Activated gamma-delta T cell treated with anti-CD3 and anti-CD28 coated beads, Interleukin-2, amount 50 U/mL, for 16 hours (primary cell): ENCODE data around the gene MAPK4.

Experiments used
- DNase-seq: peaks from one replicate; pipeline ENCODE4 v3.0.0-alpha.2; 2020; ENCODE audit warnings: low read depth

MAPK4 gene

DNA sequence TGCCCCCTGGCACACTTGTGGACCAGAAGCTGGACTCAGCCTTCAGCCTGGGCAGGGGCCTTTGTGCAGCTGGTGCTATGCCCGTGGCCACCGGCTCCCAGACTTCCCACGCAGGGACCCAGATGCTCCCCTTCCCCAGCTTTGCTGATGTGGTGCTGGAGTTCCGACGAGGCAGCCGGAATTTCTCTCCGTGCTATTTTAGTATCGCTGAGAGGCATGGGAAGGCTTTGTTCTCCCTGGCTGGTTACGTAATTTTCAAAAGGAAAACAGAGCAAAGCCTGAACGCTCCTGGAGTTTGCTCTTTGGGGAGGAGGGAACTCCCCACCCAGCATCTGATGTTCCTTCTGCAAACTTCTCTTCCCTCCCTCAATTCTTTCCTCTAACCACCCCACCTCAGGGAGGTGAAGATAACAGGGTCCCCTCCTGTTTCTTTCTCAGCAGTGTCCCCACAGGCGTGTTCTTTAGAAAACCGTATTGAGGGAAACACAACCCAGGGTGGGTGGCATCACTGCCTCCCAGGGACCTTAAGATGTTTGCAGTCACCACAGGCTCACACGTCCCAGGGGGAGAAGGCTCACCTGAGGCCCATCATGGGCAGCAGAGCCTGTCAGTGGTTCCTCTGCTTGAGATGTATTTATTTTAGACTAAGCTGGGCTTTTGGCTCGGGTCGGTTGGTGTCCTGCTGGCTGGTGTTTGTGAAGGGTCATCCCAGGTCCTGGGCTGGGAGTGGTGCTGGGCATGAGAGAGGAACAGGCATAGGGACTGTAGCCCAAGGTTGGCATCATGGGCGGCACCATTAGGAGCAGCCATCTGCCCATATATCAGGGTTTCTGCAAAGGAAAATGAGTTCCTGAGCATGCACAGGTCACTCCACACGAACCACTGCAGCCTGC, 95.0 kb downstream of the MAPK4 start:
- no peak for DNase-seq

DNA sequence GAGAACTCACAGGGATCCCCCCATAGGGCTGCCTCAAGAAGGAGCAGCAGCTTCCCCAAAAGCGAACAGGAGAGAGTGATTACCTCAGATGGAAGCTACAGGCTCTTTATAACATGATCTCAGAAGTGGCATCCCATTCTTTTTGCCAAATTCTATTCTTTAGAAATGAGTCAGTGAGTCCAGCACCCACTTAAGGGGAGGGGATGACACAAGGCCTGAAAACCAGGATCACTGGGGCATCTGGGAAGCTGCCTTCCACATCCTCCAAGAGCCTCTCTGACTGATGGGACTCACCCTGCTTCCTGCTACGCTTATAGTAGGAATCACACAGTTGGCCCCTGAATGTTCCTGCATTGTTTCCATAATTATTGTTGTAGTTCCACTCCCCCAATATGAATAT, 96.5 kb downstream of the MAPK4 start:
- no peak for DNase-seq

DNA sequence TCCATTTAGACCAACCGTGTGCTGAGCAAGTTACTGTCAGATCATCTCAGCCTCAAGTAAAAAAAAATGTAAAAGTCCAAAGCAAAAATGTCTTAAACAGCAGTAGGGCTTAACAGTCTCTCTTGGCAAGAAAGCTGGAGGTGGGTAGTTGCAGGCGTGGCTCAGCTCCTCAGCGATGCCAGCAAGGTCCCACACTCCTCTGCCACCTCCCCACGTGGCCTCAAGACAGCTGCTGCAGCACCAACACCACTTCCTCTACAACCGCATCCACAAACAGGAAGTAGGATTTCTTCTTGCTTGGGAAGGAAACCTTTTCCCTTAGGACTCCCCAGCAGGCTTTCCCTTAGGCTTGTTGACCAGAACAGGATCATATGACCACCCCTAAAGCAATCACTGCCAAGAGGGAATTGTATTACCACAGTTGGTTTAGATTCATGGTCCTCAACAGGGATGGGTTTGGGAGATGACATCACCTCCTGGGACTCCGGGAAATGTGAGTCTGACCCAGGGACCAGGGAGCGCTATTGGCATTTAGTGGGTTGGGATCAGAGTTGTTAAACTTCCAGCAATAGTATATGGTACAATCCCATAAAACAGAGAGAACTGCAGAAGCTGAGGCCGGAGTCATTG, 97.1 kb downstream of the MAPK4 start:
- DNase-seq, result no peak

DNA sequence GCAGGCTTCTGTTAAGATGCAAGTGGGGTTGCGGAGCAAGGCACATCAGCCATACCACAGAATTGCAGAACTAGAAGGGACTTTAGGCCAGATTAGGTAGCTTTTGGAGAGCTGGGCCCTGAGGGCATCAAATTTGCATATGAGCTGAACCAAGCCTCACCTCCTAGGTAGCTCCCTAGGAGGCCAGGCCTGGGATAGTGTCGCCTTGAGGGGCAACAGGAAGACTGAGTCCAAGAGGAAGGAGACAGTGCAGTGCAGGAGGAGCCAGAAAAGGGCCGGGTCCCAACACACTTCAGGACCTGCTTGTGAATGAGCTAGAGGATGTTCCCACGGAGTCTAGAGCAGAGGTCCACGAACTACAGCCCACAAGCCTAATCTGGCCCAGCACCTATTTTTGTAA, 98.7 kb downstream of the MAPK4 start:
- DNase-seq, result no peak

DNA sequence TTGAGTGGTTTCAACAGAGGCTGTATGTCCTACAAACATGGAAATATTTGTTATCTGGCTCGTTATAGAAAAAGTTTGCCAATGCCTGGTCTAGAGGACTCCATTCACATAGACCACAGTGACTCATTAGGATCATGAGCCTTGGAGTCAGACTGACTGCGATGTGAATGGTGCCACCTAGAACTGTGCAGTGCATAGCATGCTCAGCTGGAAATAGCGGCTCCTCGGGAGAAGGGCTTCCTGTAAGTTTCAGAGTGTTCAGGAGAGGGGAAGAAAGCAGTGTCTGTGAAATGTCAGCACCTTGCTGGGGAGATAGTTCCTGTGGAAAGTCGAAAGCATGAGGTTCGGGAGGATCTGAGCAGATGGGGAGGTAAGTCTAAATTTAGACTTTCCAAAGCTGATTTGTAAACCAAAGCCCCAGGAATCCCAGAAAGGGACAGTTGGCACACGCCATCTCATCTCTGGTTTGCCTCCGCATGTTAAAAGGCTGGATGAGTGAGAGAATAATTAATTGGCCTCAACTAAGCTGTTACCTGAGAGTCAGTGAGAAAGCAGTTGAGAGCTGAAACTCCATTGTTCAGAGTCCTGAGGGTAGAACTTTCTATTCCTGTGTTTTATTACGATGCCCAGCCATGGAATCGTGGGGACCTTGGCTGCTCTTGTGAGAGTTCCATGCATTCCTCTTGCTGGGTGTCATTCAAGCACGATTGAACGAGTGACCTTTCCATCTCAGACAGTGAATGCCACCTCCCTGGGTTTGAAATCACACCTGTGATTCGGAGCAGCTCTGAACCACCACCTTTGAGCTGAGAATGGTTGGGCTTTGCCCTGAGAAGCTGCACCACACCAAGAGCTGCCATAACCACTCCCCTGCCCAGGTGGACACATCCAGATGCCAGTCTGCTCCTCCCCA, 99.5 kb downstream of the MAPK4 start:
- DNase-seq, result no peak

DNA sequence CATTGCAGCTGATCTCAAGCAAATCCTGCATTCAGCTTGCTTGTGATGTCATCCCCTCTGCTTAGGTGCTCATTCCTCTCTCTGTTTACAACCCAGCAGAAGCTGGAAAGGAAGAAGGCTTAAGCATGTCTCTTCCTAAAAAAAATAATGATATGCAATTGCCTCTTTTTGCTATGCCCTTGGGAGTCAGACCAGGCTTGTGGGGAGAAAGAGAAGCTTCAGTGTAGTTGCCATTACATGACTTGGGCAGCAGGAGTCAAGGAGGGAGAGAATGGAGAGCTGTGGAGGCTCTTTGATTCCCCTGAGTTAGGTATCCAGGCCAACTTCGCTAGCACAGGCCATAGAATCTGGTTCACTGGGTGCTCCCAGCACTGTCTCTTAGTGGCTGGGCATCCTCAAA, 101.1 kb downstream of the MAPK4 start:
- DNase-seq, result no peak

DNA sequence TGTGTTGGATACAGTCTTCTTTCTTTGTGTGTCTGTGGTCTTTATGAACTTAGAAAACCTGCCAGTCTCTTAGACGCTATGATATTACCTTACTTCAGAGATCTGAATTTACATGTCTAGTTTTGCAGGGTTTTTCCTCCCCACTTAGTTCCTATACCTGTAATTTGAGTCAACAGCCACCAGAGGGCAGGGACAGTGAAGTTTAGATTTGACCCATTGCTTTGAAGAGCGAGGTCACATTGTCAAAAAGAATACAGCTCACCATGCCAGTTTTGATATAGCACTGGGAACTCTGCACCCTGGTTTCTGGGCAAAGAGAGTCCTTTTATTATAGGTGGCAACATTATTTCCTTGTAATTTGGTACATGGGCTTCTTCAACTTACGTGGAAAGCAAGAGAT, 102.3 kb downstream of the MAPK4 start:
- DNase-seq, result no peak

DNA sequence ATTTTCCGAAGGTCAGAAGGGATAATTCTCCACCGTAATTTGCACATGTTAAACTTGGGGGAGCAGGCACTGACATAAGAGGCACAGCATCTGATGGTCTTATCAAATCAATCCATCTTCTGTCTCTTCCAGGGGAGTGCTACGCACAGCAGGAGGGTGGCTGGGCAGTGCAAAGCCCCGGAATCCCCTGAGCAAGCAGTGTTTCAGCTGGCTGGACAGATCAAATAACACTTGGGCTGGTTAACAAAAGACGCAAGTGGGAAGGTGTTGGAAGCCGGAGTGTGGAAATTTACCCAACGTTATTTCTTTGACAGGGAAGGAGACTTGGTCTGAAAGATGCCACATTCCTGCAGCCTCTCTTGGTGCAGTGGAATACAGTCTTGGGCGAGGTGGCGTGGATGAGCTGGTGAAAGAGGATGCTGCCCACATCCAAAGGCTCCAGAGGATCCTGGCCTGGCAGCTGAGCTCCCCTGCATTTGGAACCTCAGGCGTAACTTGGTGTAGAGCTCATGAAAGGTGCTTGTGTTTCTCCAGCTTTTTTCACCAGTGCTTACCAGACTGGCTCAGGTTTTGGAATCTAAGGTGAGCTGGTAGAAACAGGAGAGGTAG, 103.0 kb downstream of the MAPK4 start:
- DNase-seq, result no peak

DNA sequence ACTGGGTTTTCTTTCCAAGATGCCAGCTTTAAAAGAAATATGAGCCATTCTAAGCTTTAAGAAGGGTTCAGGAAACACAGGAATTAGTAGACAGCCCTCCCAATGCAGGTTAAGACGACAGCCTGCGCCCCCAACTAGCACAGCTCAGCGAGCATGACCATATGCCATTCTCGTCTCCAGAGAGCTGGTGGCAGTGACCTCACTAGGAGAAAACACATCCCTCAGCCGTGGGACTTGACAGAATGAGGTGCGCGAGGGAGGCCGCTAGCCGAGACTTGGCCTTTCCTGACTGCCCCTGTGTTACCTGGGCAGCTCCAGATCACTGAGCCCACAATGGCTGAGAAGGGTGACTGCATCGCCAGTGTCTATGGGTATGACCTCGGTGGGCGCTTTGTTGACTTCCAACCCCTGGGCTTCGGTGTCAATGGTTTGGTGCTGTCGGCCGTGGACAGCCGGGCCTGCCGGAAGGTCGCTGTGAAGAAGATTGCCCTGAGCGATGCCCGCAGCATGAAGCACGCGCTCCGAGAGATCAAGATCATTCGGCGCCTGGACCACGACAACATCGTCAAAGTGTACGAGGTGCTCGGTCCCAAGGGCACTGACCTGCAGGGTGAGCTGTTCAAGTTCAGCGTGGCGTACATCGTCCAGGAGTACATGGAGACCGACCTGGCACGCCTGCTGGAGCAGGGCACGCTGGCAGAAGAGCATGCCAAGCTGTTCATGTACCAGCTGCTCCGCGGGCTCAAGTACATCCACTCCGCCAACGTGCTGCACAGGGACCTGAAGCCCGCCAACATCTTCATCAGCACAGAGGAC, 103.9 kb downstream of the MAPK4 start:
- no peak for DNase-seq

DNA sequence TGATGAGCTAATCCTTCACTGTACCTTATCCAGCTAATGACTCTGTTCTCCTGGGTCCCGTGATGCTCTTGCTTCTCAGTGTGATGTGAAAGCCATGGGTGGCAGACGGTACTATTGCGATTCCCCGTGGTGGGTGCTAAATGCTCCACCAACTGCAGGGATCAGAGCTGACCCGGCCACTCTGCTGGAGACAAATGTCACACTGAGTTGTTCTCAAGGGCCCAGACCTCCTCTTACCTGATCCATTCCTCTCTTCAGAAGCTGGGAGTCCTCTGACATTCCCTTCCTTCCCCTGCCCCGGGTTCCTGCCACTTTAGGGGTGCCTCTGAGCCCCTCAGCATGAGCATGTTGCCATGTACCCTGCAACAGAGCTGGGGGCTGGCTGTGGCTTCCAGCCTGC, 105.1 kb downstream of the MAPK4 start:
- DNase-seq, result no peak

DNA sequence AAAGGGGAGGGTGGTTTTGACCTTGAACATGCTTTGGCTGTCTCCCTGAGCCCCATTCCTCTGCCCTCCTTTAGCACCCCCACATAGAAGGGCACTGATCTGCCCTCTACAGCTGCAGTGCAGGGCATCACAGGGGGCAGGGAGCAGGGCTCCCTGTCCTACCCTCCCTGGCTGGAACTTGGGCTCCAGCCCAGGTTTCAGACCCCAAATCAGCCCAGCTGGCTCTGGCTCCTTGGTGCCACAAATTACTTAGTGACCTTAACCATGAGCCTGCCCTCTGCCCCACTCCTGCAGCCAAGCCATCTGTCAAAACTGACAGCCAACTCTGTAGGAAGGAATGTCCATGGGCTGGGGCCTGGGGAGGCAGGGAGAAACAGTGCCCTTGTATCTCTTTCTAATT, 105.6 kb downstream of the MAPK4 start:
- DNase-seq, result no peak

DNA sequence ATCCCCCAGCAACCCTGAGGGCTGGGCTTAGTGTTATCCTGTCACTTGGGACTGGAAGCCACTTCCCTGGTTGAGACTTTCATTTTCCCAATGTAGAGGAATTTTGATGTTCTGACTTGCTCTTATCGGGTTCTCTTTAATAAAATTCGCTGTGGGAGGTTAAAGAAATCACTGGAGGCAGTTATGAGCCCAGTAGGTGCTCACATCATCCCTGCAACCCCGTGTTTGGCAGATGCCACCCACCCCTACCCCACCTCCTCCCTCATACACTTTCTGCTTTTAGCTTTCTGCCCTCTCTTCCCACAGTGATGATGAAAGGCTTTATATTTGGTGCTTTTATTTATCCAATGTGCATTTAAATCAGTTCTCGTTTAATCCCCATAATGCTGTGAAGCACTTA, 106.6 kb downstream of the MAPK4 start:
- DNase-seq, result no peak

DNA sequence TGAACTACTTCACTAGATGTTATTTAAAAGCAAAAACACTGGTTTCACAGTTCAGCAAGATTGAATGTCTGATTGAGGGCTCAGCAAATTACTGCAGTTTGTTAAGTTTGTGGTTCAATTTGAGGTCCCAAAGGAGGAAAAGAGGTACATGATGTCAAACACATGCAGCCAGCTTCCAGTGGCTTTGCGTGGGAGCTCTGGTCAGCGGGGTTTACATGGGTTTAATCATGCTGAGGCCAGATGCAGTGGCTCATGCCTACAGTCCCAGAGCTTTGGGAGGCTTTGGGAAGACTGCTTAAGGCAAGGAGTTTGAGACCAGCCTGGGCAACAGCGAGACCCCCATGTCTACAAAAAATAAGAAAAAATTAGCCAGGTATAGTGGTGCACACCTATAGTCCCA, 111.5 kb downstream of the MAPK4 start:
- DNase-seq, result no peak

DNA sequence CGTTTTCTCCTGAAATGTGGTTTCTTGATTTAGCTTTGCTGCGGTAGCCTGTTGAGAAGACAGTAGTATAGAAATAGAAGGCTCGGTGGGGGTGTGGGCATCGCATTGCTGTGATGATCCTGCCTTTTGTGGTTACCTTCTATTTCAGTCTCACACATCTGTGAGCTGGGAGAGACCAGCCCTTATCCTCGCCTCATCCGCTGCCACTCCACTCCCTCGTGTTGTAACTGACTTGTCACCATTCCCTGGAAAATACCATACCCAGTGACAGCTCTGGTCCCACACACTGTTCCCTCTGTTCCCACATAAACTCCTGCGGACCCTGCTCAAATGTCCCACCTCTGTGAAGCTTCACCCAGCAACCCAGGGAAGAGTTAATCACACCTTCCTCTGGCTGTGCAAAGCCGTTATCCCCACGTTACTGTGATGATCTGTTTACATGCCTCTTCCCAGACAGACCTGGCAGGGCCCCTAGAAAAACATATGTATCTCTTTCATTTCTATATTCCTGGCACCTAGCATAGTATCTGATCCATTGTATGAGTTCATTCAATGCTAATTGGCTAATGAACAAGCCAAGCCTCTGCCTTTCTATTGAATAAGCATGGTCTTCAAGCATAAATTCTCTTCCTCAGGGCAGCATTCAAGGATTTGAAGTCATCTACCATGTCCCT, 114.6 kb downstream of the MAPK4 start:
- DNase-seq, result no peak

DNA sequence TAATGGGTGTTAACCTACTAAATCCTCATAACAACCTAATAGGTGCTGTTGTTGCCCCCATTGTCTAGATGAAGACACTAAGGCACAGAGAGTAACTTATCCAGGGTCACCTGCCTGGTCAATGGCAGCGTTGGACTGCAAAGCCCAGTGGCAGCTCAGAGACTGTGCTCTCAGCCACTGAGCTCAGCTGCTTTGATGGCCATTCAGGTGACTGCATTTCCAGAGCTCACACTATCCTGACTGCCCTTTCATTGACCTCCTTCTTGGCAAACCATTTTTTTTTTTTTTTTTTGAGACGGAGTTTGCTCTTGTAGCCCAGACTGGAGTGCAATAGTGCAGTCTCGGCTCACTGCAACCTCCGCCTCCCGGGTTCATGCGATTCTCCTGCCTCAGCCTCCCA, 115.2 kb downstream of the MAPK4 start:
- no peak for DNase-seq

DNA sequence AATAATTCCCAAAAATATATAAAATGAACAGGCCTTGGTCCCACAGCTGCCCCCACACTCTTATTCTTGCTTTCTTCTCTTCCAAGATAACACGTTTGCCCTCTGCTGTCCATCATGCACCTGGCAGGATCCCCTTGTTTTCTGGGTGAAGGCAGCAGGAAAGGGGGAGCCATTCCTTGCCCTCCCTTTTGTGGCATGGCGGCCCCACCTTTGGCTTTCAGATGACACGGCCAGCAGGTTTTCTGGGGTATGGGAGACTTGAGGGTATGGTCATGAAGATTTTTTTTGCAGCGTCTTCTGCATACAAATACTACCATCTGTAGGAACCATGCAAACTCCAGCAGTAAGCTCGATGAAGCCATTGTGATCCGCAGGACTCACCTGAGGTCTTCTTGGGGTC, 118.8 kb downstream of the MAPK4 start:
- DNase-seq, result no peak

DNA sequence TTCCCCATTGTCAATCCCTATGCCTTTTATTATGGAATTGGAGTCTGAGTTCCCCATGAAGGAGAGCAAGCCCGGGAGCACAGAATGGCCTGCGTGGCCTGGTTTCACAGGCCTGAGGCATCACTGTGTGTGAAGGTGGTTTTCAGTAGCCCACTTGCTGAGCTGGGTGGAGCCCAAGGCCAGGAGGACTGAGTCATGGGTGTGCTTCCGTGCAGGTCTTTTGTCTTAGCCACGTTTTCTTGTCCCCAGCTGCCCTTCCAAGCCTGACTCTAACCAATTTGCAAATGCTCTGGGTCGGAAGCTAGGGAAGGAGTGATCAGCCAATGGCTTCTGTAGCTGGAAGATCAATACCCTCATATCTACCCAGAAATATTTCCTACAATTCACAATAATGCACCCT, 119.2 kb downstream of the MAPK4 start:
- DNase-seq, result no peak

DNA sequence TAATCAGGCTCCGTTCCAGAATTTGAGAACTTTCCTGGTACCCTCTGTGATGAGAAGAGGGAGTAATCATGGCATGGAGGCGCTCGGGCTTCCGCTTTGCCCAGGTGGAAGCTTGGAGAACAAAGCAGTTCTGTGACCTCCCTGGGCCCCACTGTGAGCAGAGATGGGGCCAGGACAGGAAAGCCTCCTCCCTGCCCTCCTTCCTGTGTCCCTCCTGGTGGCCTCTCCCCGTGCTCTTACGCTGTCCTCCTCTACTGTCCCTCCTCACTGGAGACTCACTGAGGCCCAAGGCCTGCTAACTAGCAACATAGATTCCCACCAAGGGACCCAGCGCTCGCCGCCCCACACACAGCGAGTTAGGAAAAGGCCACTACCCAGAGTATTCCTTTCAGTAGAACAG, 119.8 kb downstream of the MAPK4 start:
- no peak for DNase-seq

DNA sequence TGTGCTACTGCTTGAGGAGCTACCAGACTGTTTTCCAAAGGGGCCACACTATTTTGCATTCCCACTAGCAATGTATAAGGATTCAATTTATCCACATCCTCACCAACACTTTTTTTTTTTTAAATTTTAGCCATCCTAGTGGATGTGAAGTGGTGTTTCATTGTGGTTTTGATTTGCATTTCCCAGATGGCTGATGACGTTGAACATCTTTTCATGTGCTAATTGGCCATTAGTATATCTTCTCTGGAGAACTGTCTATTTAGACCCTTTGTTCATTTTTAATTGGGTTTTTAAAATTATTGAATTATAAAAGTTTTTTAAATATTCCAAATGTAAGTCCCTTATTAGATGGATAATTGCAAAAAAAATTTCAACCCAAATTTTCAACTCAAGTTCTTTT, 121.1 kb downstream of the MAPK4 start:
- no peak for DNase-seq

DNA sequence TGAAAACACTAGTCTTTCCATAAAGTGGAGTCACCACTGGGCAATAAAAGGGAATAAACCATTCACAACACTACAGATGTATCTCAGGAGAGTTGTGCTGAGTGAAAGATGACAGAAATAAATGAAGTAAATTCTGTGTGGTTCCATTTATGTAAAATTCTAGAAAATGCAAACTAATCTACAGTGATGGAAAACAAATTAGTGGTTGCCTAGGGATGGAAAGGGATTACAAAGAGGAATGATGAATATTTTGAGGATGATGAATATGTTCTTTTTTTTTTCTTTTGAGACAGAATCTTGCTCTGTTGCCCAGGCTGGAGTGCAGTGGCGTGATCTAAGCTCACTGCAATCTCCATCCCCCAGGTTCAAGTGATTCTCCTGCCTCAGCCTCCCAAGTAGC, 123.0 kb downstream of the MAPK4 start:
- no peak for DNase-seq

DNA sequence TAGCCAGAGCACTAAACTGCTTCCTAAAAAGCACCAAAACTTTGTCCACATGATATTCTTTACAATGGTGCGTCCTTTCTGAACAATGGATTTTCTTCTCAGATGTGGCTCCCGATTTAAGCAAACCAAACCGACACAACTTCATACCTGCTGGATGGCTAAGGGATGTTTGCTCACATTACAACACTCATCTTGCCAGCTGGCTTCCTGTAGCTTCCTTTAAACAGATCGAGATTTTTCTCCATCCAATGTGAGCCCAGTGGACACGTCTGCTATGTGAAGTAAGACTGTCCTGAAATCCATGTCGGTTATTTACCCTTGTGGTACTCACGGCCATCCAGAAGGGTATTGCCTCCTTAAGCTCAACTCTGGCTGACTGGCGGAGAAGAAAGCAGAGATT, 126.5 kb downstream of the MAPK4 start:
- no peak for DNase-seq
